H1 (cell line): ENCODE results near the gene TMPRSS4. TPM values are rescaled to one million over a fixed set of nuclear protein-coding genes. Genes with fewer than 3 reads are reported as not detected.
A peak's percentile ranks its signal among the peaks of the same experiment; 100 is the strongest.

Experiments
- CTCF ChIA-PET: fragments of 300-600 bp; sonication (Branson Sonifier 250); formaldehyde crosslinking; loops from one replicate; lab custom pipeline; 2021; ENCODE audit not compliant: partially characterized antibody; lab: Charles Lee
- POLR2A ChIA-PET: fragments of 300-600 bp; sonication (Branson Sonifier 250); formaldehyde crosslinking; loops from one replicate; lab custom pipeline; 2021; ENCODE audit warnings: inconsistent platforms; ENCODE audit not compliant: partially characterized antibody; lab: Charles Lee
- DNase-seq, 2 experiments: peaks; one replicate each; pipeline versions ENCODE4 v3.0.0 to v3.0.0-alpha.2; 2010 to 2022; ENCODE audit warnings: low spot score in 2 of 2, low read depth in 1 of 2, mixed read lengths in 1 of 2
- FAIRE-seq: peaks from 2 replicates; lab custom pipeline; 2011; peaks lifted over from hg19 to GRCh38; lab: Jason Lieb, UNC
- H2AFZ ChIP-seq: 2 replicates; pipeline ENCODE4 v1.8.1; 2012; ENCODE audit warnings: low read length, inconsistent platforms
- H2AK5ac ChIP-seq: 2 replicates; pipeline ENCODE4 v1.6.1; 2013; ENCODE audit warnings: low read depth, low read length
- H2BK120ac ChIP-seq: replicated peaks from 2 replicates; pipeline ENCODE3; 2013; ENCODE audit warnings: low read depth, low read length, inconsistent platforms
- H2BK12ac ChIP-seq: 2 replicates; pipeline ENCODE4 v1.6.1; 2013; ENCODE audit warnings: low read depth, low read length
- H2BK15ac ChIP-seq: 2 replicates; pipeline ENCODE4 v1.6.1; 2013; ENCODE audit warnings: low read length
- H2BK20ac ChIP-seq: 2 replicates; pipeline ENCODE4 v1.6.1; 2013; ENCODE audit warnings: low read length
- H2BK5ac ChIP-seq: 2 replicates; pipeline ENCODE4 v1.6.1; 2013; ENCODE audit warnings: low read depth, low read length
- H3K14ac ChIP-seq: 2 replicates; pipeline ENCODE4 v1.6.1; 2013; ENCODE audit warnings: inconsistent platforms; ENCODE audit not compliant: insufficient read length
- H3K18ac ChIP-seq: 2 replicates; pipeline ENCODE4 v1.6.1; 2013; ENCODE audit warnings: low read length; ENCODE audit errors: extremely low read depth
- H3K23ac ChIP-seq: 2 replicates; pipeline ENCODE4 v1.6.1; 2013; ENCODE audit warnings: inconsistent platforms; ENCODE audit not compliant: insufficient read length
- H3K23me2 ChIP-seq: 2 replicates; pipeline ENCODE4 v1.6.1; 2013; ENCODE audit warnings: low read depth, low read length
- H3K27ac ChIP-seq: 2 replicates; pipeline ENCODE4 v1.6.1; 2011; ENCODE audit warnings: low read depth, low read length, inconsistent platforms
- H3K27me3 ChIP-seq, 4 experiments: replicated peaks in 1 of 4; 1 replicate in 1 of 4; 2 replicates in 3 of 4; pipeline versions ENCODE4 v1.6.1 to v1.8.1; 2011 to 2013; ENCODE audit warnings: low read length in 3 of 4, mild to moderate bottlenecking in 3 of 4, inconsistent platforms in 2 of 4, mixed read lengths in 2 of 4, moderate library complexity in 1 of 4; ENCODE audit not compliant: control insufficient read depth in 3 of 4, insufficient read depth in 3 of 4; ENCODE audit errors: extremely low read depth in 1 of 4
- H3K36me3 ChIP-seq, 4 experiments: 2 replicates each; pipeline versions ENCODE4 v1.6.1 to v1.8.1; 2011 to 2013; ENCODE audit warnings: mild to moderate bottlenecking in 4 of 4, low read length in 3 of 4, moderate library complexity in 2 of 4, control low read depth in 1 of 4, inconsistent platforms in 1 of 4; ENCODE audit not compliant: insufficient read depth in 4 of 4, control insufficient read depth in 2 of 4
- H3K4ac ChIP-seq: replicated peaks from 2 replicates; pipeline ENCODE3; 2013; ENCODE audit warnings: low read length, low read depth, mixed read lengths, inconsistent platforms; ENCODE audit not compliant: insufficient read length
- H3K4me1 ChIP-seq, 4 experiments: replicated peaks in 1 of 4; 1 replicate in 1 of 4; 2 replicates in 3 of 4; pipeline versions ENCODE4 v1.6.1 to v1.8.1; 2011 to 2013; ENCODE audit warnings: low read length in 3 of 4, inconsistent platforms in 2 of 4, mixed read lengths in 1 of 4; ENCODE audit not compliant: insufficient read depth in 4 of 4, control insufficient read depth in 3 of 4
- H3K4me2 ChIP-seq, 2 experiments: 2 replicates each; pipeline versions ENCODE4 v1.6.1 to v1.8.1; 2011 to 2013; ENCODE audit warnings: low read depth in 2 of 2, low read length in 2 of 2, control low read depth in 1 of 2, inconsistent platforms in 1 of 2, mild to moderate bottlenecking in 1 of 2; ENCODE audit not compliant: insufficient read depth in 1 of 2
- H3K4me3 ChIP-seq, 4 experiments: fragments of 200-600, 300-600 bp in 1 of 4; sonication (generic), shearing (Covaris generic), sonication (Bioruptor Twin) in 1 of 4; 2 replicates each; pipeline versions ENCODE4 v1.5.1 to v1.8.1; 2011 to 2016; ENCODE audit warnings: low read length in 4 of 4, low read depth in 3 of 4, control low read depth in 2 of 4, inconsistent platforms in 2 of 4, mild to moderate bottlenecking in 2 of 4, mixed read lengths in 1 of 4, moderate library complexity in 1 of 4; ENCODE audit not compliant: insufficient read depth in 2 of 4; ENCODE audit errors: extremely low read depth in 1 of 4
- H3K56ac ChIP-seq: replicated peaks from 2 replicates; pipeline ENCODE3; 2013; ENCODE audit warnings: low read depth, mild to moderate bottlenecking, mixed read lengths, low read length, inconsistent platforms; ENCODE audit not compliant: insufficient read length
- H3K79me1 ChIP-seq: 2 replicates; pipeline ENCODE4 v1.6.1; 2013; ENCODE audit warnings: low read depth, low read length, control low read depth
- H3K79me2 ChIP-seq, 2 experiments: 2 replicates each; pipeline versions ENCODE4 v1.6.1 to v1.8.1; 2012 to 2013; ENCODE audit warnings: low read length in 2 of 2, mild to moderate bottlenecking in 2 of 2, inconsistent platforms in 1 of 2; ENCODE audit not compliant: insufficient read depth in 2 of 2, control insufficient read depth in 1 of 2
- H3K9ac ChIP-seq, 4 experiments: replicated peaks in 1 of 4; 1 replicate in 1 of 4; 2 replicates in 3 of 4; pipeline versions ENCODE4 v1.6.1 to v1.8.1; 2011 to 2013; ENCODE audit warnings: low read depth in 3 of 4, low read length in 3 of 4, control low read depth in 2 of 4, mild to moderate bottlenecking in 2 of 4, moderate library complexity in 2 of 4, inconsistent platforms in 1 of 4; ENCODE audit errors: extremely low read depth in 1 of 4
- H3K9me3 ChIP-seq, 2 experiments: 2 replicates each; pipeline versions ENCODE4 v1.6.1 to v1.8.1; 2012 to 2013; ENCODE audit warnings: mild to moderate bottlenecking in 2 of 2, moderate library complexity in 2 of 2, control low read depth in 1 of 2, inconsistent platforms in 1 of 2, low read depth in 1 of 2, low read length in 1 of 2, mixed read lengths in 1 of 2; ENCODE audit not compliant: insufficient read depth in 2 of 2
- H4K20me1 ChIP-seq, 2 experiments: replicated peaks in 1 of 2; 2 replicates each; pipeline versions ENCODE3 to v1.8.1; 2011 to 2013; ENCODE audit warnings: inconsistent platforms in 2 of 2, low read length in 2 of 2, mild to moderate bottlenecking in 1 of 2; ENCODE audit not compliant: insufficient read depth in 2 of 2, control insufficient read depth in 1 of 2
- H4K5ac ChIP-seq: 2 replicates; pipeline ENCODE4 v1.6.1; 2013; ENCODE audit warnings: low read length, low read depth, mixed read lengths, inconsistent platforms; ENCODE audit not compliant: insufficient read length
- H4K8ac ChIP-seq: 2 replicates; pipeline ENCODE4 v1.8.0; 2013; ENCODE audit warnings: mild to moderate bottlenecking, moderate library complexity, low read length, inconsistent platforms; ENCODE audit not compliant: insufficient read depth; ENCODE audit errors: extremely low read depth
- H4K91ac ChIP-seq: replicated peaks from 2 replicates; pipeline ENCODE3; 2013; ENCODE audit warnings: low read length, mixed read lengths, inconsistent platforms; ENCODE audit not compliant: insufficient read length
- MAFK ChIP-seq: IDR thresholded peaks from 2 replicates; pipeline ENCODE4 v1.6.1; 2012; ENCODE audit warnings: low read depth, mild to moderate bottlenecking, improper control_type of control experiment, low read length
- ZNF274 ChIP-seq: IDR thresholded peaks from 2 replicates; pipeline ENCODE4 v1.7.0; 2012; ENCODE audit warnings: low read length, borderline replicate concordance; ENCODE audit errors: extremely low read depth
- WGBS, 2 experiments: shearing (Covaris generic) in 1 of 2; methylation state at CpG; one replicate each; pipeline versions ENCODE4 v1.1.6 to v1.1.7; 2013 to 2015; ENCODE audit warnings: low lambda C conversion rate in 2 of 2, mixed read lengths in 2 of 2, inconsistent platforms in 1 of 2, low coverage in 1 of 2, missing lambda C conversion rate in 1 of 2; ENCODE audit not compliant: insufficient replicate concordance in 2 of 2, insufficient coverage in 1 of 2, insufficient read length in 1 of 2; ENCODE audit errors: extremely low coverage in 1 of 2, missing lambda C conversion rate in 1 of 2; 5-methylcytosine and 5-hydroxymethylcytosine counted together
- polyA plus RNA-seq, 7 experiments: library from polyadenylated mRNA; depleted of rRNA in 3 of 7; stranded (reverse) in 5 of 7; unstranded in 2 of 7; fragments of >200 nt in 5 of 7; fragments of 200-250 nt in 2 of 7; gene quantifications; 1 replicate in 5 of 7; 2 replicates in 1 of 7; 4 replicates in 1 of 7; pipeline versions ENCODE4 v1.2.1 to v1.2.3, GENCODE V29; 2011 to 2013; ENCODE audit warnings: missing spikeins in 2 of 7, mixed read lengths in 2 of 7
- total RNA-seq: library from RNA; stranded (reverse); fragmentation: NEBNext Ultra II Directional; extraction: Animal tissue kit (Norgen Biotek cat#: 25700); gene quantifications from 2 replicates; pipeline ENCODE4 v1.2.1, GENCODE V29; 2021

Gene TMPRSS4
- total and polyA plus RNA-seq, 2 of the 8 experiments (the other 6 are each of a cell fraction or from before 2014, with no cell fraction given): 0.11 to 0.58 TPM

DNA sequence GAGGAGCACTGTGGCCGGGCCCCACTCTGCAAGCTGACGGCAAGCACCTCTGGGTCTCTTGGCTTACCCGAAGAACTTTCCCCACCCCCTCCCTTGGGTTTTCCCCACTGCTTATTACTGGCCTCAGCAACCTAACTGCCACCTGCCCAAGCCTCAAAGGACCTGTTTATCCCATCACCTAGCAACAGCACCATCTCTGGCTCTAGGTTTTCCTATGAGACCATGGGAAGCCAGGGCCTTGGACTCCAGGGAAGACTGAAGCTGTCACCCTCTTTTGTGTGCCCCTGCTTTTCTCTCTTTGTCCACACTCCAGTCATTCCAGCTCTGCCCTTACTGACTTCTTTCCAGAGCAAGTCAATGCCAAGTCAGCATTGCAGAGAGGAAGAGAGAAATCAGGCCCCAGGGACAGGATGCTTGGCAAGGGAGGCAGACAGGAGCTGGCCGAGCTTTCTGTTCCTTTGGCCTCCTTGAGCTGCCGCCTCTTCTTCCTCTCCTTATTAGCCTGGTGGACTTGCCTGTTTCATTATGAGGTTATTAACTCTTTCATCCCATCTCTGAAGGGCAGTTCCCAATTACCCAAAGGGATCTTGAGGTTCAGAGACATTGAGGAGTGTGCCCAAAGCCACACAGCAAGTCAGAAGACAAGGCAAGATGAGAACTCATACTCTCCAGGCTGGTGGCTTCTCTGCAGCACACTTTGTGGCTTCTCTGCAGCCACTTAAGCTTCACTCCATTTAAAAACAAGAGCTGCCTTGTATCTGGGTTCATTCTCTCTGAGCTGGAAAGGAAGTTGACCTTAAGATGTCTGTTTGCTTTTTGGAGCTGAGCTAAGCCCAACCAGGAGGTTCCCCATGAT, 10.3 kb downstream of the TMPRSS4 start, which contains the start of gene SMIM35:
TSS of gene SMIM35 (minus strand) at position 51 of the 856 bp plus-strand sequence. CDS start 206 bp downstream, outside the sequence.
- FAIRE-seq: no peak

More for the DNA sequence above, 10.3 kb downstream of the TMPRSS4 start, which contains the start of gene SMIM35:
- peak within 1 kb of the TSS; percentile 38 for H4K91ac ChIP-seq
- no peak within 1 kb of the TSS for H4K8ac ChIP-seq
- no peak within 1 kb of the TSS for H3K56ac ChIP-seq
- no peak within 1 kb of the TSS for H2AFZ ChIP-seq
- H2BK20ac ChIP-seq: no peak within 1 kb of the TSS
- H3K36me3 ChIP-seq: no peaks in the 10 kb centered on the region
- H3K9ac ChIP-seq: no peak within 1 kb of the TSS
- H2BK15ac ChIP-seq: no peak within 1 kb of the TSS
- POLR2A ChIA-PET: no interaction called here
- no peak within 1 kb of the TSS for H2AK5ac ChIP-seq
- no peak within 1 kb of the TSS for H2BK5ac ChIP-seq
- no peak within 1 kb of the TSS for H3K18ac ChIP-seq
- H3K4ac ChIP-seq: no peak within 1 kb of the TSS
- peaks cover 2 to 5% (median 4%) of the 10 kb centered on the region in 4 experiments; a peak in 4 of 7 replicates for H3K4me1 ChIP-seq
- H3K79me2 ChIP-seq: no peaks in the 10 kb centered on the region
- peaks cover 2% of the 10 kb centered on the region; the same call in 1 of the 2 replicates for H3K23me2 ChIP-seq
- H2BK120ac ChIP-seq: no peak within 1 kb of the TSS
- no peak within 1 kb of the TSS for H3K14ac ChIP-seq
- H2BK12ac ChIP-seq: no peak within 1 kb of the TSS
- CTCF ChIA-PET: interaction anchor here (0.6 to 1.0 kb wide), 2 partner anchors 9 to 228 kb away, joined by 3 read pairs; no protein-coding TSS in a partner anchor
- no peak within 1 kb of the TSS for H3K23ac ChIP-seq
- no peak within 1 kb of the TSS for H3K4me2 ChIP-seq
- no peaks in the 10 kb centered on the region for H3K27me3 ChIP-seq
- H3K9me3 ChIP-seq: peaks cover 8 to 21% of the 10 kb centered on the region in 2 experiments; a peak in 3 of 4 replicates
- no peak within 1 kb of the TSS for H3K4me3 ChIP-seq
- WGBS, 2 experiments: 85% methylated on average over 2 of the region's 5 CpGs; no CpG with 5 or more reads in 1 of the 2 experiments
- no peaks in the 10 kb centered on the region for H3K79me1 ChIP-seq
- TF ChIP-seq ZNF274 (peak; percentile 74), MAFK (no peak)
- no peak within 1 kb of the TSS for H4K5ac ChIP-seq
- DNase-seq: no peak
- no peaks in the 10 kb centered on the region for H4K20me1 ChIP-seq
- H3K27ac ChIP-seq: no peak within 1 kb of the TSS
